K562 (cell line): ENCODE measurements around the gene L3HYPDH. TPM values are rescaled to one million over a fixed set of nuclear protein-coding genes. Genes with fewer than 3 reads are reported as not detected.

ENCODE experiments used
- CHD7 ChIP-seq: fragments of 200-600 bp; sonication (generic); IDR thresholded peaks from one replicate; pipeline ENCODE4 v1.6.1; 2012; ENCODE audit warnings: mild to moderate bottlenecking, low read depth, low read length, inconsistent platforms
- DLX4 ChIP-seq: fragments of 250-450 bp; sonication (Bioruptor Pico); IDR thresholded peaks from 2 replicates; pipeline ENCODE4 v1.6.1; 2021; ENCODE audit warnings: mild to moderate bottlenecking
- STAT6 ChIP-seq: sonication (generic); formaldehyde crosslinking; IDR thresholded peaks from 2 replicates; pipeline ENCODE4 v1.8.1; 2023; ENCODE audit warnings: mild to moderate bottlenecking, missing genetic modification reagents
- U2AF1 ChIP-seq: fragments of 200-400 bp; formaldehyde crosslinking; optimal IDR thresholded peaks from 2 replicates; pipeline ENCODE3; 2017; ENCODE audit warnings: mild to moderate bottlenecking, low read depth, low read length, moderate library complexity
- UBTF ChIP-seq, 2 experiments: IDR thresholded peaks; 2 replicates each; pipeline ENCODE4 v1.6.1; 2012; ENCODE audit warnings: improper control_type of control experiment in 2 of 2, low read depth in 2 of 2, low read length in 2 of 2, borderline replicate concordance in 1 of 2
- ZNF280A ChIP-seq: fragments of 450-650 bp; IDR thresholded peaks from 2 replicates; pipeline ENCODE4 v1.6.1; 2018; ENCODE audit warnings: mild to moderate bottlenecking, low read depth; ENCODE audit not compliant: partially characterized antibody
- polyA plus RNA-seq, 8 experiments: library from polyadenylated mRNA; depleted of rRNA in 4 of 8; stranded (reverse) in 5 of 8; unstranded in 3 of 8; fragments of >200 nt; fragmentation: Nextera tagmentation in 2 of 8; fragmentation: Illumina TruSeq in 1 of 8; extraction: Ambion mirVana in 2 of 8; extraction: Trizol in 1 of 8; gene quantifications; 2 replicates each; pipeline versions ENCODE4 v1.2.1 to v1.2.3, GENCODE V29; 2011 to 2014; ENCODE audit warnings: inconsistent platforms in 1 of 8, missing spikeins in 1 of 8
- total RNA-seq, 7 experiments: library from RNA; depleted of rRNA in 6 of 7; stranded (reverse); fragments of >200 nt in 6 of 7; fragmentation: Illumina TruSeq in 2 of 7; extraction: Trizol in 2 of 7; gene quantifications; 2 replicates each; pipeline versions ENCODE4 v1.2.1 to v1.2.3, GENCODE V29; 2011 to 2021; ENCODE audit warnings: low replicate concordance in 1 of 7

L3HYPDH gene
- total and polyA plus RNA-seq, 9 of the 15 experiments (the other 6 are each of a cell fraction or from before 2014, with no cell fraction given): 12.8 to 36.5 (median 19.3) TPM

GRCh38 chr14:59483819-59484638 is at the start of gene L3HYPDH, which contains the start of gene JKAMP (continued):
- no peak for TF ChIP-seq CHD7
- peak; percentile 83 for TF ChIP-seq U2AF1
- no peak for TF ChIP-seq ZNF280A
- no peak for TF ChIP-seq DLX4
- TF ChIP-seq UBTF (IDR thresholded peaks at IDR 0.05; ENCODE audit: borderline replicate concordance in 1 of 2, low read depth in 2 of 2, low read length in 2 of 2): no peak
- TF ChIP-seq STAT6: no peak
